NCI-H1105 (cell line): ENCODE results near the gene TAS1R2.

Experiments used
- DNase-seq: peaks from one replicate; lab custom pipeline; 2025; lab: John Stamatoyannopoulos, UW

The TAS1R2 gene

DNA sequence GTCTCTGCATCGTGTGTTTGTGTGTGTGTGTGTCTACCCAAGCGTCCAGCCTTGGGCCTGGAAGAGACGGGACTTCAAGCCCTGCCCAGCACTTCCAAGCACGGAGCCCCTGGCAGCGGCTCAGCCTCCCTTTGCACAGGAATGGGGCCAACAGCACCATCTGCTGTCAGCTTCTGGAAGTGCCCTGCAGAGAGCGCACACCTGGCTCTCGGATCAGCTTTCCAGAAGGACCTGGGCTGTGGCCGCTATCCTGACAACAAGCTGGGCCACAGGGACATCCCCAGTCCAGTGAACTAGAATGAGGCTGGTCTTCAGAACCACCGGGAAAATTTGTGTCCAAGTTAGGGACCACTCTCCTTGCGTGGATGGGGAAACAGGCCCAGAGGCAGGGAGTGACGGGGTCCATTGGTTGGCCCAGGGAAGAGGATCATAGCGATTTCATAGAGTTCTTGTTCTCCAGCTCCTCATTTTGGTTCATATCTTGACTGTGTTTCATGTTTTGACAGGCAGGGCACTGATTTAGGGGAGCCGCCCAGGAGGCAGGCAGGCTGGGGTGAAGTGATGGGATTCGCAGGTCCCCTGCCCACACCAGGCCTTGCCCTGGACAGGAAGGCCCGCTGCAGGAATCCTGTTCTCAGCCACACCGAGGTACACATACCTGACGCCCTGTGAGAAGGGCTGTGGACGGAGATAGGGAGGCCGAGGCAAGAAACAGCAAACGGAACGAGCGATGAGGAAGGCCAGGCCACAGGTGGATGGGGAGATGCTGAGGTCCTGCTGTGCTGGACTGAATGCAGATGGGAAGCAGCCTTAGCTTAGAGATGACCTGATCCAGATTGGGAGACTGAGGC lies 38.4 kb downstream of the TAS1R2 start:
- DNase-seq: peak; percentile 61

DNA sequence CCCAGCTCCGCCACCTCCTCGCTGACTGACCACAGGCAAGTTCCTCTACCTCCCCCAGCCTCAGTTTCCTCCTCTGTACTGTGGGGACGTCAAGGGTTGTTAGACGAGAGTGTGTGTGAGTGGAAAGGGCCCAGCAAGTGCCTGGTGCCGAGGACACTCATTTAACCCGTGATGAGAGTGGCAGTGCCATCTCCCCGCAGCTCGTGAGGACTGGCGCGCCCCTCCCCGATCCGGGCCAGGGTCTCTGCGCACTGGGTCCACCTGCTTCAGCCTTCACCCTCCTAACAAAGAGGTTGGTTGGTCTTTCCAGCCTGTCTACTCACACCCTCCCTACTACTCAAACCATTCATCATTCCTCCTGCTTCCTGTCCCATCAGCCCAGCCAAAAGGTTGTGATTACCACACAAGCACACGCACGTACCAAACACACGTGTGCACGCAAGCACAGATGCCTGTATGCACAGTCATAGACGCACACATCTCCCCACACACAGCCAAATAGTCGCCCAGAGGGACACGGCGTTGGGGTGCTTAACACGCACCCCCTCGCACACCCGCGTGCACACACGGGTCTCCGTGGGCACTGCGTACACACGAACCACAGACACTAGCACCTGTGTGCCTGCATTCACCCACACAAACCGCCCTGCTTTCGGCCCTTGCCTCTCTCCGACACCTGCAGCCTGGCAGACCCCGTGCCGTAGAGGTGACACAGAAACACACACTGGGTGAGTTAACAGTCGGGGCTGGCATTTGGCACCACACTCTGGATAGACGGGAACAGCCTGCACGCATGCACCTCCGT lies 39.3 kb downstream of the TAS1R2 start:
- DNase-seq: no peak

DNA sequence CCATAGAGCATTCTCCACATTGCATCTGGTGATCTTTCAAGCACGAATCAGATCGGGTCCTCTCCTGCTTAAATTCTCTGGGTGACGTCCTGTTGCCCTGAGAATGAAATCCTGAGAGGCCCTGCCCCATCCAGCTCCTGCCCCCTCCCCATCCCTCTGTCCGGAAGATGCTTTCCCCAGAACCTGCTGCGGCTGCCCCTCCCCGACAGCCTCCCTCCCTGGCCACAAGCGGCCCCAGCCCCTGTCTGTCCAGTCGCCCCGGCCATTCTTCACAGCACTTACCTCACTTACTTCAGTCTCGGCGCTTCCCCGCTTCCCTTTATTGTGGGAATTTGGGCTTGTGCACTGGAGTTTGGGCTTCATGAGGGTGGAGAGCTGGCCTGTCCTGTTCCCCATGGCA lies 40.3 kb downstream of the TAS1R2 start:
- no peak for DNase-seq

DNA sequence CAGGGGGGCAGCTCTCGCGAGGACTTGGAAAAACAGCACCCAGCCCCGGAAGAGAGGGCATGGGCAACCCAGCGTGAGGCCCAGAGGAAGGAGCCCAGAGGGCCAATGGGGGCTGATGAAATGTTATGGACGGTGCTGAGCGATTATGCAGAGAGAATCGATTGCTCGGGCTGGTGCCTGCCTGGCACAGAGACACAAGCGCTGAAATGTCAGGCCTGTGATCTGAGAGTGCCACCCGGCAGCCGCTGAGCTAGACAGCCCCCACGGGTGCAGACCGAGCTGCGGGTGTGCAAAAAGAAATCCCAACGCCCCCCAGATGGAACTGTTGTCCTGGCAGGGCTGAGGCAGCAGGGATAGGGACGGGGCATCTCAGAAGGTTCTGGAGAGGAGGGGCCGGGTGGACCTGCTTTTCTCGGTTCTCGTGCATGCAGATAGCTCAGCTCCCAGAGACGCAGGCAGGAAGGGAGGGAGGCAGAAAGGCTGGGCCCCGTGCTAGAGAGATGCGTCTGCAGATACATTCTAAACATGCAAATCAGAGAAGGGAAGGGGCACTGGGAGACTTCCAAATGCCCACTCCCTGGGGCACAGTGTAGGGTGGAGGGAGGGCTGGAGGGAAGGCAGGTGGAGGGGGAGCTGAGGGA lies 41.5 kb downstream of the TAS1R2 start:
- no peak for DNase-seq

DNA sequence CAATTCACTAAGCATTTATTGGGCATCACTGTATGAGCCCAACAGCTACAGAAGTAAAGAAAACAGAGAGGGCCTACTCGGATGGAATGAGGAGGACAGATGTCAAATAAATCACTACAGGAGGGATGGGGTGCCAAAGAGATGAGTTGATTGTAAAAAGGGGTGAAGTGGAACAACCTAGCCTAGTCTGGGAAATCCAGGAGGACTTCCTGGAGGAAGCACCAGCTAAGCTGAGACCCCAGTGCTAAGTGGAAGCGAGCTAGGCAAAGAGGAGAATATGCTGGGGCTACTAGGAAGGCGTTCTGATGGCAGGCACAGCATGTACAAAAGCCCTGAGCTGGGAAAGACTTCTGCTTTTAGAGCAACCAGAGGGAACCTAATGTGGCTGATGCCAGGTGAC lies 42.1 kb downstream of the TAS1R2 start:
- no peak for DNase-seq

DNA sequence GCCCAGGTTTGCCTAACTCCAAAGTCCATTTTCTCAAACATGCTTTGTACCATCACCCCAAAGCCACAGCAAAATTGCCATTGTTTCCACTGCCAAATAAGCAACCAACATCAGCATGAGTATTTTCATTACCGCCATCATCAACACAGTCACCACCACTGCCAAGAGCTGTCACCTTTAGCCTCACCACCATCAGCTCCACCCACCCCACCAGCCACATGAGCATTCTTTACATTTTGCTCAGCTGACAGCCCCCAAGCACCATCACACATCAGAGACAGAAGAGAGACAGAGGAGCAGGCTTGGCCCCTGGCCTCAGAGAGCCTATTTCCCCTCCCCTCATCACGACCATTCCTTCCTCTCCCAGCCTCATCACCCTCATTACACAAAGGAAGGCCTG lies 42.7 kb downstream of the TAS1R2 start:
- DNase-seq: no peak

DNA sequence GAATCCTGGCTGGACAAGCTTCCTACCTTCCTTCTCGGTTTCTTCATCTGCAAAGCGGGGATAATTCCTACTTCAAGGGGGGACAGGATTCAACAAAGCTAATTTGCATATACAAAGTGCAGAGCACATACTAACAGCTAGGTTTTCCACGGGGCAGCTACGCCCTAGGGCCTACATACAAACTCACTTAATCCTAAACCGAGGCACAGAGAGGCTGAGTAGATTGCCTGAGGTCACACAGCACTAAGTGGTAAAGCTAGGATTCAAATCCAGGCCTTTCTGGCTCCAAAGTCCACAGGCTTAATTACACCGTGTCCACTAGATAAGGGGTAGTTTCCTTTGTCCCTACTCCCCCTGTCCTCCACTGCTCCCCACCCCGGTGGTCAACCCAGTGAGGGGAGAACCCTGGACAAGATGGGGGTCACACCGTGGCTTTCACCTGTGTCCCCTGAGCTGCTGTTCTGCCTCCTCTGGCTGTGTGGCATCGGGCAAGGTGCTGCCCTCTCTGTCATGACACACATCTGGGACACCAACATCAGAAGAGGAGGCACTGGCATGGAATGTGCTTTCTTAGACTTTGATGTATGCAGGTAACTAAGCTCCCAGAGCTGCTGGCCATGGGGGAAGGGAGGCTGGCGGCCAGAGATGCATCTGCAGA lies 44.5 kb downstream of the TAS1R2 start:
- no peak for DNase-seq

DNA sequence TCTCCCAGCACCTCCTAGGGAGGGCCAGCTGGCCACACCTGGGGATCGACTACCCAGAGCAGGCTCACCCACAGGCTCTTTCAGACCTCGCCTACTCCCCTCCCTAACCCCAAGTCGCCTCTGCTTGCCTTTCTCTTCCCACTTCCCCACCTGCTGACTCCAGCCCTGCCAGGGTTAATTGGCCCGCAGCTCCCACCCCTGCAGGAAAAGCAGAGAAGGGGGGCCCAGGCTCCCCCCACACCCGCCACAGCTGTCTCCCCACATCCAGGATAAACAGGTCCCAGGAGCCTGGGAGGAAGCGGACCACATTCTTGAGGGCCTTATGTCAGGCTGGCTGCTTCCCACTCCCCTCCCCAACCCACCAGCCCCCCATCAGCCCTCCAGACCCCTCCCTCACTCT lies 45.0 kb downstream of the TAS1R2 start:
- no peak for DNase-seq

DNA sequence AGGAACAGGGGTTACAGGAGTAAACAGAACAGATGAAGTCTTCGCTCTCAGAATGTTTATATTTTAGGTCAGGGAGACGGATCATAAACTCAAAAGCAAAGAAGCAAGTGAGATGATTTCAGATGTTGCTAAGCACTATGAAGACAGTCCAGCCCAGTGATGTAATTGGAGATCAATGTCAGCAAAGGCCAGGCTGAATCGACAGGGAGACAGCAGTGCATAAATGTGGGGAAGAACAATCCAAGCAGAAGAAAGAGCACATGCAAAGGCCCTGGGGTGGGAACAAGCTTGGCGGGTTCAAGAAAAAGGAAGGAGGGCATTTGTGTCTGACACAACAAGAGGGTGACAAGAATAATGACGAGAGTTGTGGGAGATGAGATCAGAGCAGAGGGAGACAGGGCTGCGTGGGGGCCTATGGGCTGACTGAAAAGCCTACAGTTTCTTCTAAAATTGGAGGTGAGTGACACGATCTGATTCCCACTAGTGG lies 47.0 kb downstream of the TAS1R2 start:
- no peak for DNase-seq

DNA sequence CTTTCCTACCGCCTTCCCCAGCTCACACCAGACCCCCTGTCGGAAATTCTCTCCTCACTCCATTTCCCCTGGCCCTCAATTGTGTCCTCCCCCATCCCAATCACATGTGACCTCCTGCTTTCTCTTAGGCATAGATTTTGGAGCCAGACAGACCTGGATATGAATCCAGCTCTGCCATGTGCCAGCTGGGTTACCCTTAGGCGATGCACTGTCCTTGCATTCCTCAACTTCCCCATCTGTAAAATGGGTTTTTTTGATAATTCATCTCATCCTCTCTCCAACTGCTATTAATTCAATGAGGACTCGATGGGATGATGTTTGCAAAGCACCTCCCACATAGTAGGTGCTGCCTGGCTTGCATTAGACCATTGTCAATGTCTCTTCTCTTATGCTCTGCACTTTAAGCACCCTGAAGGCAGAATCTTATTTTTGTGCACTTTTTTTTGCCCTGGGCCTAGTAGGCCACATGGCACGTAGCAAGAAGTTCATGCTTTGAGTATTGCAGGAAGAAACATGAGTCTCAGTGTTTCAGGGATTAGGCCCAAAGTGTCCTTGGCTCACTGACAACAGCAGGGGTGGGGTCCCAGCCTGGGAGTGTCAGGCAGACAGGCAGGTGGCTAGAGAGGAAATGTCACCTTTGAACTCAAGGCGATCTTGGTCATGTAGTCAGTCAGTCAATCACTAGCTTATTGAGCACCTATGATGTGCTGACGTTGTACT lies 47.6 kb downstream of the TAS1R2 start:
- DNase-seq: no peak

DNA sequence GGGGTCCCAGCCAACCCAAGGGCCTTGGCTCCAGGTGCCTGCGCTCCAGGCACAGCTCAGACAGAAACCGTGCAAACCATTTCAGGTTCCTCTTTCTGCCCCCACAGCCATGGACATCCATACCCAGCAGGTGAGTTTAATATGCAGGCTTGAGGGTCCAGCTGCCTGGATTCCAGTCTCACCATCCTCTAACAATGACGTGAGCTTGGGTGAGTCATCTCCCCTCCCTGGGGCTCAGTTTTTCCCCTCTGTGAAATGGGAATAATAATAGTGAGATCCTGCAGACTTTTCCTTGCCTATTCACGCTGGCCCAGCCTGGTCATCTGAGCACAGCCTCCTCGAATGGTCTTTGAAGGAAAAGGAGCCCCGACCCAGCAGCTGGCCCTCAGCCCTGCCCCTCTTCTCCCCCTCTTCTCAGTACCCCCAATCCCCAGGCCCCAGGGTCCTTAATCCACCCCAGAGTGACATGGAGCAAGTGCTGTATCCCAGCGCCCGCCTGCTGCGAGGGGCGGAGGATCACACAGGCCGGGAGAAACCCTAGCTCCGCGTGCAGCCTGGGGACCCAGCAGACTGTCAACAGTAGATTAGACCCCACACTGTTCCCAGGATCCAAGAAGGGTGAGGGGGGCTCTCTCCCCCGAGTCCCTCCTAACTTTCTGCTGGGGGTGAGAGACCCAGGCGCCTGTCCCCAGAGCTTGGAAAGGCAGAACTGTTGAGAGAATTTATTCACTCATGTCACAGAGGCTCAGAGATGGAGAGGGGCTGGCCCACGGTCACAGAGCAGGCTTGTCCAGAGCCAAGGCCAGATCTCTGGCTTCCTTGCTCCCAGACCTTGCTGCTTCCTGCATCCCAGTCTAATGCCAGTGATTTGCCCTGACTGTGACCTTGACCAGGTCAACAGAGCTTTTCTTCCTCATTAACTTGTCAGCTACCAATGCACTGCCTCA lies 49.2 kb downstream of the TAS1R2 start:
- no peak for DNase-seq

DNA sequence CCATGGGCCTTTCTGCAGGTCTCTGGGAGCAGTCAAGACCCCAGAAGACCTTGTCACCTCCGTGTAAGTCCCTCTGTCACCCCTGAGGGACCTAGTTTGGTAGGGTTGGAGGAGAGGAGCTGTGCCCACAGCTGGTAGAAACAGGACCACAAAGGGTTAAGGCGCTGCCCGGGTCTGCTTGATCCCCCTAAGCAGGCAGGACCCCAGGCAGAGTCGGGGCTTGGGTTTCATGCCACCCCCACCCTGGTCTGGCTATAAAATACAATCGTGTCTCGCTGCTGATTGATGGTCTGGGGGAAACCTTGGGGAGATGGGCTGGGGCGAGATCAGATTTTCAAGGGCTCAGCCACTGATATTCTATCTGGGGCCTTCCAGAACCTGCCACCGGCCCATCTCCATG lies 50.9 kb downstream of the TAS1R2 start:
- no peak for DNase-seq

DNA sequence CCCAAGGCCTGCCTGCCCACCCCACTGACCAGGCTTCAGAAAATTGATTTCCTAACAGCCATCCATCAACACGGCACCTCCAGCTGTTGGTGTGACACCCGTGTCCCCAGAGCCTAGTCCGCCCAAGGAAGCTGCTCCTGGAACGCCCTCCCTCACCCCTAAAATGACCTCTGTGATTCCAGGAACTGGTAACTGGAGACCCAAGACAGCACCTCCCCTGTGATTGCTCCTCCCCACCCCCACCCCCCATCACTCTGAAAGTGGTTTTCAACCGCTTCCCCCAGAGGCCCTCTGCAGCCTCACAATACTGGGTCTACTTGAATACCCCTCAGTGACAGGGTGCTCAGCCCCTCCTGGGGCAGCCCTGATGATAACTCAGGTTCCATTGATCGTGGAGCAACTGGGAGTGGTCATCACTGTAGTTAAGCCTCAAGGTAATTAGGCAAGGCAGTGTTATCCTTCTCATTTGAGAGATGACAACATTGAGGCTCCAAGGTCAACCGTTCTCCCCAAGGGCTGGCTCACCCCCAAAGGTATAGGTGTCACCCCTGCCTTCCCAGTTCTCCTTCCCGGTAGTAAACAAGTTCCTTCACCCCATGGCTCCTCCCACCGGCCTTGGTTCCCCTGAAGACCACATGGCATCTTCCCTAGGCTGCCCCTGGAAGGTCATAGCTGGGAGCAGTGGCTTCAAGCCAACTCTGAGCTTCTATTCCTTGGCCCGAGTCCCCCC lies 52.0 kb downstream of the TAS1R2 start:
- DNase-seq: no peak

DNA sequence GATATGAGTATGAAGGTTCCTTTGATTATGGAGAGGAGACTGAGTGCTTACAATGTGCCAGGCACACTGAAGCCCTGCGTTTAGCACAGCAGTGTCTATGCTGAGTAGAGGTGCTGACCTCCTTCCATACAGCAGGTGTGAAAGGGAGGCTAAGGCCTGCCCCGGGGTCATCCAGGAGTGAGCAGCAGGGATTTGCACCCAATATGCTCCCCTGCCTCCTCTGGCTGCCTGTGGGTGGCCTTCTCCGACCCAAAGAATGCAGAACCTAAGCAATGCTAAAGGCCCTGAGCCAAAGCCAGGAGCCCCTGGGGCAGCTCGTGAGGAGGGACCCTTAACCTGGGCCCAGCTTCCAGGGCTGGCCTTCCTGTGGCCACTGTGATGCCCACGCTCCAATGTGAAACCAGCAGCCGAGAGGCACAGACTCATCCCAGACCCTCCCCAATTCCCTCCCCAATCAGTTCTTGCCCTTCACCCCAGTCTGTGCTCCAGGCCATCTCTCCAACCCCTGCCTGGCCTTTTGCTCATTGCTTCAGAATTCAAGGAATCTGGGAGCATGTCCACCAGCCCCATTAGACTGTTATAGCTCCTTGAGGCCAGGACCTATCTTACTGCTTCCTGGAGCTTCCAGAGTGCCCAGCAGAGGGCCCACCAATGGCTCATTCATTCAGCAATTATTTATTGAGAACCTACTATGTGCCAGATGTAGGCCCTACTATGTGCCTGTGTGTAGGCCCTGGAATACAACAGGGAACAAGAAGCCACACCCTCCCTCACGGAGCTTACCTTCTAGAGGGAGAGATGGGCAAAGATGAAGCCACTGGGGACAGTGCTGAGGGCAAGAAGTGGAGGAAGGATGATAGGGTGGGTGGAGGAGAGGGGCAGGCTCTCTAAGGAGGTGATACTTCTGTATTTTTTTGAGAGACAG lies 53.3 kb downstream of the TAS1R2 start:
- DNase-seq: no peak

DNA sequence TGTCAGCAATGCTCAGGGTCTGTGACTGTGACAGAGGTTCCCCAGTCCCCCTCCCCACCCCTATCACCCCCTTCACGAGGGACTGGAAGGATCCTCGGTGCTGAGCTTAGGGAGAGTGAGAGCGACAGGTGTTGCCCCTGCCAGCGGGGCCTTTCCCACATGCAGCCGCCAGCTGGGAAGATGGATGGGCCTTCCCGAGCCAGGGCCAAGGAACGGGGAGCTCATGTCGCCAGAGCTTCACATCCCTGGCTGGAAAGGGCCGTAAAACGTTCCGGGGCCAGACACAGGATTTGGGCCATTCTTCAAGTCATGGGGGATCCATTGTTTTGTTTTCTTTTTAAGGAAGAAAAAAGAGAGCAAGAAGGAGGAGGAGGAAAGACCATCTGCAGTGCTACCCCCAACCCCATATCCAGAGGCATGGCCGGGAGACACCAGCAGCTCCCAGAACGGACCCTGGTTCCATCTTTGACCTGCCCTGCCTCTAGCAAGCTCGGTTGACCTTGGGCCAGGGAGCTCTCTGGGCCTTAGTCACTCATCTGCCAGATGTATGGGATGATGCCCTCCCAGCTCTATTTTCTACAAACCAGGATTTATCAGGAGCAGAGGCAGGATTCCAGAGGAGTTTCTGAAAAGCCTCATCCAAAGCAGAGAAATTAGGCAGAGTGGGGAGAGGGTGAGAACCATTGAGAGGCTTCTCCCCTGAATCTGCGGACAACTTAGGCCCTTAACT lies 54.1 kb downstream of the TAS1R2 start:
- no peak for DNase-seq

DNA sequence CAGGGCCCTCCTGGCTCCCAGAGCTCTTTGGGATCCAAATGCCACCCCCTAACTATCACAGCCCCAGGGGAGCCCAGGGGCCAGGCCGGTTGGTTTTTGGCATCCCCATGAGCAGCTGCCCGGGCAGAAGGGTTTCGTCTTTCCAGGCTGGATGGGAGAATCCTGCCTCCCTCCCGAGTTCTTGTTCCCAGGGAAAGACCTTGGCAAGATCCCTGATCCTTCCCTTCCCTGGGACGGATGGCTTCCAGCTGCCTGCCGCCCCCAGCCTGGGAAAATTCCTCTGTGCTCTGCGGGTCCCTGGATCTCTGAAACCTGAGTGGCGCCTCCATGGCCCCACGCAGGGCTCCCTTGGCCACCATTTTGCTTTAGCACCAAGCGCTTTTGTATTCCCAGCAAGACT lies 55.6 kb downstream of the TAS1R2 start:
- DNase-seq: no peak

DNA sequence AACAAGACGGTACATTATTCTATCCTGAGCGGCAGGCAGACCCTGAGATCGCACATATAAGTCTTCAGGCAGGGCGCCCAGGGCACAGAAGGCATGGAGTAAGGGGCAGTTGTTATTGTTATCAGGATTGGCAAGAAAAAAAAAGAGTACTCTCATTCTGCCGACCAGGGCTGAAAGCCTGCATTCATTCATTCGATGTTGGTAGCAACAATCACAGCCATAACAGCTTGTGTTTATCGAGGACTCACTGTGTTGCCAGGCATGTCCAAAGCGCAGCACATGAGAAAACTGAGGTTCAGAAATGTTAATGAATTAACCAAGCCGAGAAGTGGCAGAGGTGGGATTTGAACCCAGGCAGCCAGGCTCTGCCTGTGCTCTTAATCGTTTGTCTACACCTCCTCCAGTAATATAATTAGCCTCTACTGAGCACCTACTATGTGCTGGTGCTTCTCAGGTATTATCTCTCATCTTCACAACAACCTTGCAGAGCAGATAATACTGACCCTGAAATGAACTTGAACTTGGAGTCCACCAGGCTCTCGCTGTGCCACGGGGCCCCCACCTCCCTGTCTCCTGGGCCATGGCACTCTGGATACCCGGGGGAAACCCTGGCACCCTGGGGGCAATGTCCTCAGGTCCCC lies 56.2 kb downstream of the TAS1R2 start:
- DNase-seq: no peak
